HG03432 (cell line): ENCODE data around the gene CSDE1.

Source experiments
- ATAC-seq: cut with Tn5 transposase; IDR thresholded peaks from one replicate; pipeline ENCODE4 v1.9.1; 2021; ENCODE audit warnings: mild to moderate bottlenecking, moderate library complexity; ENCODE audit not compliant: unreplicated experiment

The CSDE1 gene

GRCh38 chr1:114668373-114668772 is 89.4 kb downstream of the CSDE1 start:
- no peak for ATAC-seq

DNA sequence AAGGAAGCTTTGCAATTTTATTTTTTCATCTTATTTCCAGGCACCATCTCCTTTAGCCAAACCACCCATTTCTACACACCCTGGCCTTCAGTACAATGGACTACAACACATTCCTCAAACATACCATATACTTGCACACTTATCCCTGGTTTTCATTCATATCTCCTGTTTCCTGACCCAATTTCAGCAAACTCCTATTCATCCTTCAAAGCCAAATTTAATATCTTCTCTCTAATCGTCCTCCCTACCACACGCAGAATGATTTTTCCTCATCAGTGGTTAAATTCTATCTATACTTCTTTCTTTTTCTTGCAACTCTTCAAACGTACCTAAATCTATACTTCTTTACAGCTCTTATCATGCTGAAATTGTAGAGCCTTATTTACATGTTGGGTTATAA is 90.8 kb downstream of the CSDE1 start:
- no peak for ATAC-seq
